RWPE2 (cell line): ENCODE data around the gene TULP4.

Experiments used
- ATAC-seq: fragments of 200-7000 bp; cut with Tn5 transposase; 3 replicates; pipeline ENCODE4 v1.9.1; 2021; ENCODE audit warnings: low read depth
- DNase-seq: peaks from one replicate; pipeline ENCODE4 v3.0.0-alpha.2; 2020; ENCODE audit warnings: low spot score
- H3K27ac ChIP-seq: fragments of 450-650 bp; 2 replicates; pipeline ENCODE4 v1.5.1; 2017; ENCODE audit warnings: mild to moderate bottlenecking; ENCODE audit not compliant: poor library complexity, severe bottlenecking
- H3K27me3 ChIP-seq: fragments of 250-450 bp; sonication (Bioruptor Pico); 2 replicates; pipeline ENCODE4 v1.5.1; 2021; ENCODE audit warnings: mild to moderate bottlenecking, moderate library complexity; ENCODE audit not compliant: insufficient read depth, poor library complexity, severe bottlenecking
- H3K36me3 ChIP-seq: fragments of 250-450 bp; sonication (Bioruptor Pico); 2 replicates; pipeline ENCODE4 v1.5.1; 2020; ENCODE audit warnings: low read depth, mild to moderate bottlenecking, moderate library complexity
- H3K4me1 ChIP-seq: fragments of 250-450 bp; sonication (Bioruptor Pico); 2 replicates; pipeline ENCODE4 v1.5.1; 2021; ENCODE audit warnings: mild to moderate bottlenecking, moderate library complexity; ENCODE audit not compliant: insufficient read depth, poor library complexity, severe bottlenecking
- H3K4me3 ChIP-seq: fragments of 250-450 bp; sonication (Bioruptor Pico); 2 replicates; pipeline ENCODE4 v1.5.1; 2021; ENCODE audit warnings: mild to moderate bottlenecking, moderate library complexity; ENCODE audit not compliant: severe bottlenecking
- H3K9me3 ChIP-seq: fragments of 250-450 bp; sonication (Bioruptor Pico); 2 replicates; pipeline ENCODE4 v1.5.1; 2021; ENCODE audit warnings: mild to moderate bottlenecking, moderate library complexity; ENCODE audit not compliant: severe bottlenecking
- CTCF ChIP-seq: fragments of 450-650 bp; IDR thresholded peaks from one replicate; pipeline ENCODE4 v1.5.1; 2017; ENCODE audit warnings: mild to moderate bottlenecking, moderate library complexity; ENCODE audit not compliant: poor library complexity, severe bottlenecking

Gene TULP4

GRCh38 chr6:158438226-158438625 lies 126.0 kb downstream of the TULP4 start:
- Histone ChIP-seq H3K9me3 (no peaks in the 10 kb centered on the region), H3K4me3 (no peak overlapping the region), H3K4me1 (no peaks in the 10 kb centered on the region), H3K27ac (no peak overlapping the region), H3K27me3 (no peaks in the 10 kb centered on the region), H3K36me3 (no peaks in the 10 kb centered on the region; the same call in 1 of the 2 replicates)
- ATAC-seq (no peak), DNase-seq (no peak)
- TF ChIP-seq CTCF: no peak

GRCh38 chr6:158439255-158439654 lies 127.0 kb downstream of the TULP4 start:
- H3K4me1 ChIP-seq: no peaks in the 10 kb centered on the region
- no peaks in the 10 kb centered on the region for H3K9me3 ChIP-seq
- no peaks in the 10 kb centered on the region for H3K27me3 ChIP-seq
- peaks cover under 1% of the 10 kb centered on the region for H3K36me3 ChIP-seq
- no peak for TF ChIP-seq CTCF
- H3K4me3 ChIP-seq: no peak overlapping the region
- no peak for DNase-seq
- no peak for ATAC-seq
- no peak overlapping the region for H3K27ac ChIP-seq

DNA sequence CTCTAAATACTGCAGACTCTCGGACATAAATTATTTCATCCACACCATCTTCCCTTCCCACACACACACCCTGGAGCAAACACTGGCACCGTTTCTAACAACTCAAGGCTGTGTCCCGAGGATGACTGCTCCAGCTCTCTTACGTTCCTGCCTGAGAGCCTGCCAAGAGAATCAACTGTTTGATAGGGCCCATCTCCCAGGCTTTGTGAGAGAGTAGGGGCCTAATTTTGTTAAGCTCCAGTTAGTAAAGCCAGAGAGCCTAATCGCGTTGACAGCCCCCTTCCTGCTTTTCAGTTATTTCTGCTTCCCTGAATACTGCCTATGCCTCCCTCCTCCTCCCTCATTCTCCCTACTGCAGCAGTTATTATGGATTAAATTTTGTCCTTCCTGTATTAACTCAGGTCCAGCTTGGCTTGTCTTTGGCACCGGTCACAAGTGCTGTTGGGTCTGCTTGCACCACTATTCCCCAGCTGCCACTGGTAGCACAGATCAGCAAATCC lies 129.5 kb downstream of the TULP4 start:
- no peak for TF ChIP-seq CTCF

GRCh38 chr6:158442306-158442705 lies 130.0 kb downstream of the TULP4 start:
- no peak for DNase-seq
- no peaks in the 10 kb centered on the region for H3K4me1 ChIP-seq
- H3K27me3 ChIP-seq: no peaks in the 10 kb centered on the region
- no peak for TF ChIP-seq CTCF
- H3K4me3 ChIP-seq: no peak overlapping the region
- H3K9me3 ChIP-seq: no peaks in the 10 kb centered on the region
- no peak overlapping the region for H3K27ac ChIP-seq
- no peak for ATAC-seq
- H3K36me3 ChIP-seq: peaks cover 4% of the 10 kb centered on the region

More for the DNA sequence above, 129.5 kb downstream of the TULP4 start:
- no peak overlapping the region for H3K27ac ChIP-seq
- no peaks in the 10 kb centered on the region for H3K9me3 ChIP-seq
- H3K4me3 ChIP-seq: no peak overlapping the region
- ATAC-seq (no peak), DNase-seq (no peak)
- no peaks in the 10 kb centered on the region for H3K27me3 ChIP-seq
- H3K36me3 ChIP-seq: peaks cover 4% of the 10 kb centered on the region
- H3K4me1 ChIP-seq: no peaks in the 10 kb centered on the region

- Histone ChIP-seq H3K27ac (no peak overlapping the region), H3K4me3 (no peak overlapping the region), H3K36me3 (peaks cover 4% of the 10 kb centered on the region), H3K27me3 (no peaks in the 10 kb centered on the region), H3K4me1 (no peaks in the 10 kb centered on the region), H3K9me3 (no peaks in the 10 kb centered on the region)
- TF ChIP-seq CTCF: no peak
- ATAC-seq (no peak), DNase-seq (no peak)
These were observed 133.3 kb downstream of the TULP4 start for GRCh38 chr6:158445426-158446085.
